GM21723 (cell line): ENCODE data around the gene NR1H4.
"Not testable (repeated sequence)": the region's sequence is repeated elsewhere in the genome, so short reads cannot be mapped to it uniquely, and the experiment has no call there.

ENCODE experiments used
- ATAC-seq: cut with Tn5 transposase; IDR thresholded peaks from one replicate; pipeline ENCODE4 v1.9.1; 2021; ENCODE audit warnings: mild to moderate bottlenecking, moderate library complexity; ENCODE audit not compliant: unreplicated experiment

NR1H4 gene

GRCh38 chr12:100508751-100509150 lies 35.1 kb downstream of the NR1H4 start:
- ATAC-seq = no peak

DNA sequence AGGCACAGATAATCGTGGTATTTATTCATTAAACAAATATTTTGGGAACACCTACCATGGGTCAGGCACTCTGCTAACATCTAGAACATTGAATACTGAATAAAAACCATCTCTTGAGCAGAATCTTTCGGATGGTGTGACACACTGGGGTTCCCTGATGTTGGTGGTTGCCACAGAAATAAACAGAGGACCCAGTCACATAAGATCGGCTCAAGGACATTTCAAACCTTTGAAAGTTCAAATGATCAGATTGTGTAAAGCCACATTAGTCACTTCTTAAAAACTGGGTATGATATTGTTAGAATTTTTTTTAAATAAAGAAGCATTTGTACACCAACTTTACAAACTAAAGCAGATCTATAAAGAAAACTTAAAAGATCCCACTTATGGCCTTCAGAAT lies 39.0 kb downstream of the NR1H4 start:
- ATAC-seq = no peak

DNA sequence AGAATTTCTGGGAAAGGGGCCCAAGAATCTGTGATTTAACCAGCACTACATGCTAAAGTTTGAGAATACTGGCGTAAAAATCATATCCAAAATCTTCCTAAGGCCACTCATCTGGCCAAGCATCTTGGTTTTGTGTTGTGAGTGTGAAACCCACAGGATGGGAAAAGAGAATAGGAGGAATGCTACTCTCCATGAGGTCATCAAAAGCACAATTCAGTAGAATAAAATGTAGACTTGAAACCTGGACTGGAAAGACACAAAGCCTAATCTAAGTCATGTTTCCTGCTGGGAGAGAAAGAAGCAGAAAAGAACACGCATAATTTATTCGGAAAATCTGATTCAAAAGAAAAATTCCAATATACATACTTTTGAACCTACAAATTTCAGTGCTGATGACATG lies 42.3 kb downstream of the NR1H4 start:
- ATAC-seq = no peak

DNA sequence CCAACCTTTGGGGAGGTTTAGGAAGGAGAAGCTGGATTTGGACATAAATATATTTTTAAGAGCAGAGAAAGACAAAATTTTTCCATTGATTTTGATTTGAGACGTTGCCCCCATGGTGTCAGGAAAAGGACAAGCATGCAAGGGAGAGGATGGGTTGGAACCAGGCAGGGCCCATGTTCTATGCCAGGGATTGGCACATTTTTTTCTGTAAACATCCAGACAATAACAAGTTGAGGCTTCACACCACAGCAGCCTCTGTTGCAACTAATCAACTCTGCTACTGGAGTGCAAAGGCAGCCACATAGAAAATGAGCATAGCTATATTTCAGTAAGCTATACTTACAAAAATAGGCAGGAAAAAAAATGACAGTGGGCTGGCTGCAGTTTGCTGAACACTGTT lies 44.7 kb downstream of the NR1H4 start:
- no peak for ATAC-seq

- ATAC-seq = no peak
Observed at GRCh38 chr12:100520048-100520769, 46.5 kb downstream of the NR1H4 start.

- ATAC-seq = no peak
Observed at GRCh38 chr12:100521958-100522357, 48.3 kb downstream of the NR1H4 start.

GRCh38 chr12:100528034-100528433 lies 54.4 kb downstream of the NR1H4 start:
- ATAC-seq = no peak

DNA sequence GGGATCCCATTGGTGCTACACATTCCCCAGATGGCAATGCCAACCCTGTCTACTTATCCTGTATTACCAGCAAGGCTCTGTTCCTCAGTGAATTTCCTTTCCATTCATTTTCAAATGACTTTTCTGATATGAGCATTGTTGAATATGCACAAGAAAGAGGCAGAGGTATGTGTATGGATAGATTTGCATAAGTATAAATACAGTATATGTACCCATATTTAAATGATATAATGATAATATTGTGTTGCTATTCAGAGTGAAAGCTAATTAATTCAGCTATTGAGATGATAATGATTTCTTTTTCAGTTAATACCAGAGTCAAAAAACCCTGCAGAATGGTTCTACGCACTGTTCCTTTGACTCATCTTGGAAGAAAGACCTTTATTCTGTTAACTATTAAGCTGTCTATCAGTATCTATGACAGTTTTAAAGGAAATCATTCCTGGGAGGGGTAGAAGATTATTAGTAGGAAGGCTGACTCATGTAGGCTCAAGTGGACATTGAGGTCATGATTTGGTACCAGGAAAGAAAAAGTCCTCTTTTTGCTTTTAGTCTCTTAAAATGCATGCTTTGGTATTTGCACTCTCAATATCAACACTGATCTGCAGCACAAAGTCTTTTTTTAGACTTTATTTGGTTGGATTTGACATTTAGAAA lies 54.9 kb downstream of the NR1H4 start:
- ATAC-seq = no peak

- ATAC-seq = no peak
Observed at GRCh38 chr12:100529756-100530350, 56.2 kb downstream of the NR1H4 start.

DNA sequence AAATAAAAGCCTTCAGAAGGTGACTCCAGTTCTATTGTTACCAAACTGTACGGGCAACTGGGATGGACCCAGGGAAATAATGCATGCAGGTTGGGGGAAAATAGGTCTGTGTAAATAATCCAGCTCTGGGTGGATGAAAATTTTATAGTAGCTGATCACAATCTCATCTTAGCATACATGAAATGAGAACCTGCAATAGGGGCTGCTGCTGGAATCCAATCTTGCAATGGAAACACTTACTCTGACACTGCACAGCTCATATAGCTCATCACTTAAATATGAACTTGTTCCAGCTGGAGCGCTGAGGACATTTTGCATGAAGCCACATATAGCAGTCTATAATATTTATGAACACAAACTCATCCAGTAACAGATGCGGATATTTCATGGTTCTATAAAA lies 59.7 kb downstream of the NR1H4 start:
- no peak for ATAC-seq

- no peak for ATAC-seq
Observed at GRCh38 chr12:100534625-100535227, 61.1 kb downstream of the NR1H4 start.

DNA sequence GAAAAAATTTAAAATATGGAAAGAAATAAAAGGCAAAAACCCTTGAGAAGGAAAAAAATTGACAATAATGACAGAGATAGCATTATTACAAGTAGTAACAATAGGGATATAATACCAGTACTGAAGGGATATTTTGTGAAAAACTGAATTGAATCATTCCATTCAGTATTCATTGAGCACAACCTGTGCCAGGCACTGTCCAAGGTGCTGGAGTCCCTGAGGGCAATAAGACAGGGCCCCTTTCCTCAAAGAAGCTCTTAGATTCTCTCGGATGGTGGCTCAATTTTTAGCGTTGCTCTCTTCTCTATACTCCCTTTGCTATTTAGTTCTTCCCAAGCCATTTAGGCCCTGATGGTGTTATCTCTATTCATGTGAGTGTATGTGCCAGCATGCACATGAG lies 65.5 kb downstream of the NR1H4 start:
- no peak for ATAC-seq

DNA sequence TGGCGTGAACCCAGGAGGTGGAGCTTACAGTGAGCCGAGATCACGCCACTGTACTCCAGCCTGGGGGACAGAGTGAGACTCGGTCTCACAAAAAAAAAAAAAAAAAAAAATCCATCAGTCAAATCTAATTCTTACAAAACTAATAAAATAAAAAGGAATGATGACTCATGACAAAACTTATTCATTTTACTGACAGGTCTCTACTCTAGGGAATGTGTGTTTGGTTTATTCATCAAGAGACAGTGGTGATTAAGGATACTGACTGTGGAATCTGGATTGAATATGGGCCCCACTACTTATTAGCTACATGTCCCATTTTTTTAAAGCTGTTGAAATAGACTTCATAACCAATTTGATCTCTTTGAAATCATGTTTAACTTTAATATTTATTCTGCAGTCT lies 70.5 kb downstream of the NR1H4 start:
- no peak for ATAC-seq

DNA sequence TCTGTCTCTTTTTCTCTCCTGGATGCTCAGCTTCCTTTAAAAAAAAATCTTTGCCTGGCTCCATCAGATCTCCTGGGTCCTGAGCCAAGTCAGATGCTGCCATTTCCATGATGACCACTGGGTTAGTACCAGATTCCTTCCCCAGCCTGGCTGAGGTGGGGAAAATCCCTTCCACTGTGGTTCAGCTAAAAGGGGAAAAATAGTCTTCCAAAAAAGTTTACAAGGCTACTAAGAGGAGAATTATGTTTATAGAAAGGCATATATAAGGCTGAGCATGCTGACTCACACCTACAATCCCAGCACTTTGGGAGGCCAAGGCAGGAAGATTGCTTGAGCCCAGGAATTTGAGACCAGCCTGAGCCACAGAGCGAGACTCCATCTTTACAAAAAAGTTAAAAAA lies 71.4 kb downstream of the NR1H4 start:
- ATAC-seq = no peak

- ATAC-seq = no peak
Observed at GRCh38 chr12:100553936-100554335, 80.3 kb downstream of the NR1H4 start.

- ATAC-seq = no peak
Observed at GRCh38 chr12:100554608-100555077, 81.0 kb downstream of the NR1H4 start.

DNA sequence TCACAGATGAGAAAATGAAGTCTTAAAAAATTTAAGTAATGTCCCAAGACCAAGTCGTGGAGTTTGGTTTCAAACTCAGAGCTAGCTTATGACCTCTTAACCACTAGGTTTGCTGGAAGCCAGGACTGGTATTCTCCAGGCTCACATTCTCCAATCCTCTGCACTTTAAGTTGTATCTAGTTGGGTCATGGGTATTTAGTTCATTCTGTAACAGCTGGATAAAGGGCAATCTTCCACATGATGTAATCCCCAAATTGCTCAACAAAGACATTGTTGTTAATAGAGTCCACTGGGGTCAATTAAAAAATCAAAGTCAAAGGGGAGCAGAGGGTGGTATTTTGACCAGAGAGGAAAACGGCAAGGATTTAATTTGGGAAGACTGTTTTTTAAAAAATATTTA lies 82.1 kb downstream of the NR1H4 start:
- ATAC-seq = no peak

DNA sequence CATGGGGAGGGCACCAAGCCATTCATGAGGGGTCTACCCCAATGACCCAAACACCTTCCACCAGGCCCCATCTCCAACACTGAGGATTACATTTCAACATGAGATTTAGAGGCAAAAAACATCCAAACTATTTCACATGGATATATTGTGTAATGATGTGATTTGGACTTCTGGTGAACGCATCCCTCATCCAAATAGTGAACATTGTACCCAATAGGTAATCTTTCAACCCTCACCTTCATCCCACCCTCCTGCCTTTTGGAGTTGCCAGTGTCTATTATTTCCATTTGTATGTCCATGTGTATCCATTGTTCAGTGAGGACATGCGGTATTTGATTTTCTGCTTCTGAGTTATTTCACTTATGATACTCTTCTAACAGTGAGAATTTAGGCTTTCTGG lies 83.7 kb downstream of the NR1H4 start:
- no peak for ATAC-seq

DNA sequence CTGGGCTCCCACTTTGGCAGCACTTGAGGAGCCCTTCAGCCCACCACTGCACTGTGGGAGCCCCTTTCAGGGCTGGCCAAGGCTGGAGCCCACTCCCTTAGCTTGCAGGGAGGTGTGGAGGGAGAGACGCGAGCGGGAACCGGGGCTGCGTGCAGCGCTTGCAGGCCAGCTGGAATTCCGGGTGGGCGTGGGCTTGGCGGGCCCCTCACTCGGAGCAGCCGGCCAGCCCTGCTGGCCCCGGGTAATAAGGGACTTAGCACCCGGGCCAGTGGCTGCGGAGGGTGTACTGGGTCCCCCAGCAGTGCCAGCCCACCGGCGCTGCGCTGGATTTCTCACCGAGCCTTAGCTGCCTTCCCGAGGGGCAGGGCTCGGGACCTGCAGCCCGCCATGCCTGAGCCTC lies 85.6 kb downstream of the NR1H4 start:
- not testable (repeated sequence) for ATAC-seq

- ATAC-seq = no peak
Observed at GRCh38 chr12:100564090-100564489, 90.4 kb downstream of the NR1H4 start.

DNA sequence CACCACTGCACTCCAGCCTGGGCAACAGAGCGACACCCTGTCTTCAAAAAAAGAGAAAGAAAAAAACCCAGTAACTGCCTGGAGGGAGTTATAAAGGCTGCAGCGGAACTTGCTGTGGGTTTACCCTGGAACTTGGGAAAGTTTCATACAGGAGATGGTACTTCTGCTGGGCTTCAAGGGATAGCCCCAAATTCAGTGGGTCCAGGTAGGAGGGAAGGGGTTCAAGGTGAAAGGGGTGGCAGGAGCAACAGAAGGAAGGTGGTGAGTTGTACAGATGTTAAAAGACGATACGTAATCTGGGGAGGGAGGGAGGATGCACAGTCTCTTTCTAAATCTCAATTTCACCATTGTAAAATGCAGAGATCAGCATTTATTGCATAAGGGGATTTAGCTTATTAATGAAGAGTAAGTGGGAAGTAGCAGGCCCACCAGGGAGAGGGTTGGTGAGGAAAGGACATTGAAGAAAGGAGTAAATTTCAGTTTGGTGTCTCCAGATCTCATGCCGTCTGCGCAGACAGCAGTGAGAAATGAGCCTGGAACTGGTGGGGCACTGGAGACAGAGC lies 91.3 kb downstream of the NR1H4 start:
- no peak for ATAC-seq
